ENCODE results near the gene COQ10A.

COQ10A gene

GRCh38 chr12:56257491-56258067 lies 9.2 kb upstream of the COQ10A start:
- Histone ChIP-seq H4K20me1 (ENCODE audit: insufficient read depth, low read length) (no peaks in the 10 kb centered on the region), H3K27me3 (ENCODE audit: low read depth, low read length) (no peaks in the 10 kb centered on the region), H3K4me3 (ENCODE audit: low read length) (peak overlapping the region; percentile 84), H3K27ac (ENCODE audit: low read length) (peak overlapping the region; percentile 11), H3K36me3 (replicated peaks; ENCODE audit: low read depth, low read length) (peaks cover 38% of the 10 kb centered on the region), H3K9ac (ENCODE audit: low read length) (peak overlapping the region; percentile 83), H3K4me2 (ENCODE audit: low read length) (peak overlapping the region; percentile 94), H3K79me2 (ENCODE audit: low read length) (peaks cover 21% of the 10 kb centered on the region), H2AFZ (ENCODE audit: low read depth, low read length) (no peak overlapping the region), H3K9me3 (ENCODE audit: insufficient read depth, low read length) (no peaks in the 10 kb centered on the region), H3K4me1 (ENCODE audit: low read length) (peaks cover 10% of the 10 kb centered on the region)
- TF ChIP-seq CTCF (IDR thresholded peaks at IDR 0.05; ENCODE audit: low read depth, low read length): peak; percentile 7; the same call in 1 of the 2 replicates
- no peak for TF ChIP-seq EZH2phosphoT487 (IDR thresholded peaks at IDR 0.05; ENCODE audit: low read depth)

GRCh38 chr12:56258068-56258819 lies 8.5 kb upstream of the COQ10A start, which contains the start of gene ANKRD52:
Gene ANKRD52, minus strand, starts transcription at chr12:56258384. Its CDS starts 115 bp downstream, at chr12:56258269.
- Histone ChIP-seq H3K36me3 (replicated peaks; ENCODE audit: low read depth, low read length) (peaks cover 32% of the 10 kb centered on the region), H3K27ac (ENCODE audit: low read length) (peak within 1 kb of the TSS; percentile 11), H3K27me3 (ENCODE audit: low read depth, low read length) (no peaks in the 10 kb centered on the region), H3K4me2 (ENCODE audit: low read length) (peak within 1 kb of the TSS; percentile 97), H3K4me1 (ENCODE audit: low read length) (peaks cover 10% of the 10 kb centered on the region), H3K79me2 (ENCODE audit: low read length) (peaks cover 21% of the 10 kb centered on the region), H3K9ac (ENCODE audit: low read length) (peak within 1 kb of the TSS; percentile 83), H4K20me1 (ENCODE audit: insufficient read depth, low read length) (no peaks in the 10 kb centered on the region), H2AFZ (ENCODE audit: low read depth, low read length) (peak within 1 kb of the TSS; percentile 98), H3K4me3 (ENCODE audit: low read length) (peak within 1 kb of the TSS; percentile 84), H3K9me3 (ENCODE audit: insufficient read depth, low read length) (no peaks in the 10 kb centered on the region)
- TF ChIP-seq CTCF (IDR thresholded peaks at IDR 0.05; ENCODE audit: low read depth, low read length) (peak; percentile 56), EZH2phosphoT487 (IDR thresholded peaks at IDR 0.05; ENCODE audit: low read depth) (no peak)

- Histone ChIP-seq H3K4me1 (ENCODE audit: low read length) (peaks cover 10% of the 10 kb centered on the region), H3K4me3 (ENCODE audit: low read length) (peak overlapping the region; percentile 84), H3K9me3 (ENCODE audit: insufficient read depth, low read length) (no peaks in the 10 kb centered on the region), H2AFZ (ENCODE audit: low read depth, low read length) (peak overlapping the region; percentile 98), H3K4me2 (ENCODE audit: low read length) (peak overlapping the region; percentile 97), H3K27me3 (ENCODE audit: low read depth, low read length) (no peaks in the 10 kb centered on the region), H3K79me2 (ENCODE audit: low read length) (peaks cover 21% of the 10 kb centered on the region), H4K20me1 (ENCODE audit: insufficient read depth, low read length) (no peaks in the 10 kb centered on the region), H3K9ac (ENCODE audit: low read length) (peak overlapping the region; percentile 83), H3K27ac (ENCODE audit: low read length) (no peak overlapping the region), H3K36me3 (replicated peaks; ENCODE audit: low read depth, low read length) (peaks cover 27% of the 10 kb centered on the region)
- TF ChIP-seq CTCF (IDR thresholded peaks at IDR 0.05; ENCODE audit: low read depth, low read length): no peak
- no peak for TF ChIP-seq EZH2phosphoT487 (IDR thresholded peaks at IDR 0.05; ENCODE audit: low read depth)
Measured at GRCh38 chr12:56258820-56259183, 7.9 kb upstream of the COQ10A start.

GRCh38 chr12:56260380-56260779 lies 6.4 kb upstream of the COQ10A start:
- Histone ChIP-seq H3K36me3 (replicated peaks; ENCODE audit: low read depth, low read length) (peaks cover 16% of the 10 kb centered on the region), H3K9me3 (ENCODE audit: insufficient read depth, low read length) (no peaks in the 10 kb centered on the region), H3K79me2 (ENCODE audit: low read length) (peaks cover 21% of the 10 kb centered on the region), H3K4me2 (ENCODE audit: low read length) (no peak overlapping the region), H3K4me3 (ENCODE audit: low read length) (no peak overlapping the region), H4K20me1 (ENCODE audit: insufficient read depth, low read length) (no peaks in the 10 kb centered on the region), H3K27me3 (ENCODE audit: low read depth, low read length) (no peaks in the 10 kb centered on the region), H2AFZ (ENCODE audit: low read depth, low read length) (no peak overlapping the region), H3K4me1 (ENCODE audit: low read length) (peaks cover 10% of the 10 kb centered on the region), H3K9ac (ENCODE audit: low read length) (no peak overlapping the region), H3K27ac (ENCODE audit: low read length) (no peak overlapping the region)
- no peak for TF ChIP-seq CTCF (IDR thresholded peaks at IDR 0.05; ENCODE audit: low read depth, low read length)
- TF ChIP-seq EZH2phosphoT487 (IDR thresholded peaks at IDR 0.05; ENCODE audit: low read depth): no peak
